Retinal pigment epithelial cell (primary cell): ENCODE results near the gene FAAP20.

Experiments used
- DNase-seq: peaks from one replicate; pipeline ENCODE4 v3.0.0-alpha.2; 2010; ENCODE audit warnings: low read depth
- H3K4me3 ChIP-seq: 2 replicates; pipeline ENCODE4 v1.5.1; 2011; ENCODE audit warnings: mild to moderate bottlenecking, low read length, control low read depth, moderate library complexity
- TF ChIP-seq, protein P1 (sequence below): conservative IDR thresholded peaks from 2 replicates; pipeline ENCODE4 v1.5.1; 2011; ENCODE audit warnings: low read depth, low read length, control low read depth, inconsistent platforms

Gene FAAP20

DNA sequence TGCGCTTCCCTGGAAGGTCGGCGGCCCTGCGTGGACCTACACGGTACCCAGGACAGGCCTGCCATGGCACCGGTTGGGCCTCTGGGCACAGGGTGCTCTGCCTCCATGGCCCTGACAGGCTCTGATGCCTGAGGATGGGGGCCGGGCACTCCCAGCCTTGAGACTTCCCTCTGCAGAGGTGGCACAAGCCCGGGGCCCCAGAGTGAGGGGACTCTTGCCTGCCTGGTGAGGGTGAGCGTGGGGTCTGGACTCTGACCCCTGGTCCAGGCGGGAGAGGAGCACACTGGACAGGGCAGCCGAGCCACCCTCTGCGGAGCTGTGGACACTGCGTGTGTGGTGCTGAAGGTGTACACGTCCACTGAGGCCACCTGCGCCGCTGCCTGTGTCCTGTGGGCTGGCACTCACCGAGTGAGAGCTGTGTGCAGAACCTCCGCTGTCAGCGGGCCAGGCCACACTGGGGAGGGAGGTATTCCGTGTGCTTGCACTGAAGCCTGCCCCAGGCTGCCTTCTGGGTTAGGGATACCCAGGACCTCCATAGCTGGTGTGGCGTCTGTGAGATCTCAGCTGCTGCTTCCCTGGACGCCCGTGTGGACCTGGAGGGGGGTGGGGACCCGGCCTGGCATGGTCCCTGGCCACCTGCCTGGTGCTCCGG lies 43.9 kb upstream of the FAAP20 start:
- DNase-seq, result no peak
- H3K4me3 ChIP-seq, result no peak overlapping the region

DNA sequence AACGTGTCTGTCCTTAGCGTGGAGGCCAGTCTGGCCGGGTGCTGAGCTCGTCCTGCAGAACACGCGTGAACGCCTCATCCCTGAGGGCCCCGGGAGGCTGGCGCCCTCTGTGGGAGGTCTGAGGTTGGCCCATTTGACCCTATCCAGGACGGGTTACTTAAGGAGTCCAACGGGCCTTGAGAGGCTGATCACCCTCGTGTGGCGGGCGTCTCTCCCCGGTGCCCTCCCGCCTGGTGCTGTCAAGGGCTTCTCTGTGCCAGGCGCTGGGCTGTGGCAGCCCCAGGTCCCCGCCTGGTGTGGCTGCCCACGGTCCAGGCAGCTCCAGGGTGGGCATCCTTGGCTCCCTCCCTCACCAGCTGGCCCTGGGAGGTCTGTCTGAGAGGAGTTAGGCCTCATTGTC lies 43.2 kb upstream of the FAAP20 start:
- no peak for DNase-seq
- H3K4me3 ChIP-seq, result no peak overlapping the region
- TF ChIP-seq, protein P1, sequence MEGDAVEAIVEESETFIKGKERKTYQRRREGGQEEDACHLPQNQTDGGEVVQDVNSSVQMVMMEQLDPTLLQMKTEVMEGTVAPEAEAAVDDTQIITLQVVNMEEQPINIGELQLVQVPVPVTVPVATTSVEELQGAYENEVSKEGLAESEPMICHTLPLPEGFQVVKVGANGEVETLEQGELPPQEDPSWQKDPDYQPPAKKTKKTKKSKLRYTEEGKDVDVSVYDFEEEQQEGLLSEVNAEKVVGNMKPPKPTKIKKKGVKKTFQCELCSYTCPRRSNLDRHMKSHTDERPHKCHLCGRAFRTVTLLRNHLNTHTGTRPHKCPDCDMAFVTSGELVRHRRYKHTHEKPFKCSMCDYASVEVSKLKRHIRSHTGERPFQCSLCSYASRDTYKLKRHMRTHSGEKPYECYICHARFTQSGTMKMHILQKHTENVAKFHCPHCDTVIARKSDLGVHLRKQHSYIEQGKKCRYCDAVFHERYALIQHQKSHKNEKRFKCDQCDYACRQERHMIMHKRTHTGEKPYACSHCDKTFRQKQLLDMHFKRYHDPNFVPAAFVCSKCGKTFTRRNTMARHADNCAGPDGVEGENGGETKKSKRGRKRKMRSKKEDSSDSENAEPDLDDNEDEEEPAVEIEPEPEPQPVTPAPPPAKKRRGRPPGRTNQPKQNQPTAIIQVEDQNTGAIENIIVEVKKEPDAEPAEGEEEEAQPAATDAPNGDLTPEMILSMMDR, result peak; percentile 36

More for the DNA sequence above, 43.9 kb upstream of the FAAP20 start:
- TF ChIP-seq, protein P1, result no peak

DNA sequence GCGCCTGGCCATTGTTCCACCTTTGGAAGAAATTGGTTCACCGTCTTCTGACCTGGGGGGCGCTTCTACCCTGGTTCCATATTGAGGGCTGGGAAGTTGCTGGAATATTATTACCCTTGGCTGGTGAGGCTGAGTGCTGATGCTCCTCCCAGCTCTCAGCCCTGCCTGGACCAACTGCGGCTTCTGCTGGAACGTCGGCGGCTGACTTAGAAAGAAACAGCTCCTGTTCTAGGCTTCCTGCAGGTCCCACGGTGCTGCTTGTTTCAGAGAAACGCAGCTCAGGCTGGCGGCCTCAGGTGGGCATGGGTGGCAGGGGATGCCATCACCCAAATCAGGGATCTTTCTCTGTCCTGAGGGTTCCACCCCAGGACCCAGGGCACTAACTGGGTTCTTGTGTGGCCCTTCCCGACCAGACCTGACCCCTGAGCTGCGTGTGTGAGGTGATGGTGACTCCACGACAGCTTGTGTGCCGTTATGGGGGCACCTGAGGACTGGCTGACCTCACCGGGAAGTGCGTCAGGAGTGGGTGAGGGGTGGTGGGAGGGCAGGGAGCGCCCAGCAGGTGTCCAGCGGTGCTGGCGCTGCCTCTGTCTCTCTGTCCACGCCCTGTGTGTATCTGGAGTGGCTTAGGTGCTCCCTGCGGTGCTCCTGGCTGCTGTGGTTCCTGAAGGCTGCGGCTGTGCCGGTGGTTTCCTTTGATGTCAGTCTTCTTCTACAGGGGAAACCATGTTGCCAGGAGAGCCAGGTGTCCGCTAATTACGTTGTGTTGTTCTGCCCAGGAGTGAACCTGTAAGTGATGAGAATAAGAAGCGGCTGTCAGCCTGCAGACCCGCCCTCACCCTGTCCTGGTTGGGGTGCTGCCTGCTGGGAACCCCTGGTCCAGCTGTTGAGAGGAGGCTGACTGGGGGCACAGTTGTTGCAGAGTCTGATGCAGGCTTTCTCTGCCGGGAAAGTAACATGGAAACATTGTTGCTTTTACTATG lies 42.4 kb upstream of the FAAP20 start:
- no peak for DNase-seq
- TF ChIP-seq, protein P1, result no peak
- H3K4me3 ChIP-seq, result no peak overlapping the region

DNA sequence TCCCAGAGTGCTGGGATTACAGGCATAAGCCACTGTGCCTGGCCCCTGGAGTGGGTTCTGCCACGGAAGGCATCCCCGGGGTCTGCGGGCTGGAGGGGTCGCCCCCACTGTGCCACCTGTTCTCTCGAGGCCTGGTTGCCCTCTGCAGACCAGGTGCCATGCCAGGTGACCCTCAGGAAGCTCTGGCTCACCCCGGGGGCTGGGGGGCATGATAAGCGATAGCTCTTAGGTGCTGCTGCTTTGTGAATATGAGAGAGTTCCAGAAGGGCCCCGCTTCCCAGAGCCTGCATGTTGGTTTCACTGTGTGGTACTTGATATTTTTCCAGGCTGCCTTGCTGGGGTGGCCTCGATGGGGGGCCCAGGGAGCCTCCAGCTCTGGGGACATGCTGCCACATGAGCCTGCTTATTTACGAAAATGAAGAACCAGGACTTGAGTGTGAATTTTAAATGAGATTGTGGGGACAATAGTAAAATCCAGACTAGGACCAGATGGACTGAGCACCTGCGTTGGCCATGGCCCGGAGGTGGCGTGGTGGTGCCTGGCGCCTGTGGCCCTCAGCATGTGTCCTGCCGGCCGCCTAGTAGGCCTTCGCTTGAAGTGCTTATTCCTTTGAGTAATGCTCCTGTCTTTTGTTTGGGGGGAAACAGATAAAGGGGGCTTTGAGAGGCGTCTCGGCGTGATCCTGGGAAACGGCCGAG lies 40.9 kb upstream of the FAAP20 start:
- no peak overlapping the region for H3K4me3 ChIP-seq
- TF ChIP-seq, protein P1, result no peak
- no peak for DNase-seq

DNA sequence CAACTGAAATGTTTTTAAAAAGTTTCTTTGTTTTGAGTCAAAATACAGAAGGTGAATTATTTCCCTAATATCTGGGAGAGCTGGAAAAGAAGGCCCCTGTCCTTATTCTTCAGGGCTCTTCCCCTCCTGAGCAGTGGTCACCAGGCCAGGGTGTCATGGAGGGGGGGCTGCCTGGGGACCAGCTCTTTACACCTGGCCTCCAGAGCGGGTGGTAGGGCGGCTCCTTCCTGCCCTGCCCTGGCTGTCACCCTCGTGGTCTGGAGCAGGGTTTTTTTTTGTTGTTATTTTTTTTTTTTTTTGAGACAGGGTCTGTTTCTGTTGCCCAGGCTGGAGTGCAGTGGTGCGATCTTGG lies 40.2 kb upstream of the FAAP20 start:
- peak overlapping the region; percentile 31 for H3K4me3 ChIP-seq
- TF ChIP-seq, protein P1, result no peak

DNA sequence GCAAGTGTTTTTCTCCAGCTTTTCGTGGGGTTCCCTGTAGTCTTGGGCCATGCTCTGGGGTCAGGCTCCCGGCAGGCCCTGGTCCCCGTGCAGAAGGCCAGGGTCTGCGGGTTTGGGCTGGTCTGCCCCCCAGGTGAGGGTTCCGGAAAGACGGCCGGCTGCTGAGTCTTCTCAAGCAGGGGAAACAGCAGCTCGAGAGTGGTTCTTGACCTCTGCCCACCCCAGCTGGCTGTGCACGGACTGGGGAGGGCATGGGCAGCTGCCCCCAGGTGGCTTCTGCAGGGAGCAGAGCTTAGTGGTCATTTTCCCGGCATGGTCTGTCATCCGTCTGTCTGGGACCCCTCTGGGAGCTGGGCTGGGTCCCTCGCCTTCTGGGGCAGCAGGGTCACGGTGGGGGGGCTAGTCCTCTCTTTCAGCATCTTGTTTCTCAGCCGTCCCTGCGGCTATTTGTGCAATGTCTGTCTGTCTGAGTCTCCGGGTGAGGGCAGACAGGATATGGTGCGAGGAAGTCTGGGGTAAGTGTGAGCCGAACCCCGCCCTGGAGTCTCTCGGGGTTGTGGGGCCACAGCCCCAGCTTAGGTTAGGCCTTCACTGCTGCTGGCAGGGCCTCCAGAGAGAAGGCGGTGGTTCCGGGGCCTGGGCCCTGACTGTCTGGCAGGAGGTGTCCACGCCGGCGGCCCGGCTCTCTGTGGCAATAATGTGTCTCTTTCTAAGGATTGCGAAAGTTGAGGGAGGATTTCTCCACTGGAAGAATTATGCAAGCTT lies 39.6 kb upstream of the FAAP20 start:
- DNase-seq, result no peak
- TF ChIP-seq, protein P1, result no peak
- peak overlapping the region; percentile 31 for H3K4me3 ChIP-seq

More for the DNA sequence above, 40.2 kb upstream of the FAAP20 start:
- DNase-seq, result no peak
